NB4 (cell line): ENCODE data around the gene HRCT1.

ENCODE experiments used
- CTCF ChIP-seq: IDR thresholded peaks from one replicate; pipeline ENCODE4 v1.5.1; 2012; ENCODE audit warnings: low read depth, low read length
- POLR2A ChIP-seq: IDR thresholded peaks from 2 replicates; pipeline ENCODE4 v1.6.1; 2011; ENCODE audit warnings: mild to moderate bottlenecking; ENCODE audit not compliant: insufficient read length; ENCODE audit errors: extremely low read depth

- TF ChIP-seq CTCF: no peak
- no peak for TF ChIP-seq POLR2A
Measured at GRCh38 chr9:35864695-35865255, 41.2 kb upstream of the HRCT1 start.
